ENCODE measurements around the gene ADPRHL1. TPM values are rescaled to one million over a fixed set of nuclear protein-coding genes. Genes with fewer than 3 reads are reported as not detected.
"Not testable (repeated sequence)": the region's sequence is repeated elsewhere in the genome, so short reads cannot be mapped to it uniquely, and the experiment has no call there.

The ADPRHL1 gene
- total RNA-seq, 1 donor from 2014 or later: 1.5 TPM

DNA sequence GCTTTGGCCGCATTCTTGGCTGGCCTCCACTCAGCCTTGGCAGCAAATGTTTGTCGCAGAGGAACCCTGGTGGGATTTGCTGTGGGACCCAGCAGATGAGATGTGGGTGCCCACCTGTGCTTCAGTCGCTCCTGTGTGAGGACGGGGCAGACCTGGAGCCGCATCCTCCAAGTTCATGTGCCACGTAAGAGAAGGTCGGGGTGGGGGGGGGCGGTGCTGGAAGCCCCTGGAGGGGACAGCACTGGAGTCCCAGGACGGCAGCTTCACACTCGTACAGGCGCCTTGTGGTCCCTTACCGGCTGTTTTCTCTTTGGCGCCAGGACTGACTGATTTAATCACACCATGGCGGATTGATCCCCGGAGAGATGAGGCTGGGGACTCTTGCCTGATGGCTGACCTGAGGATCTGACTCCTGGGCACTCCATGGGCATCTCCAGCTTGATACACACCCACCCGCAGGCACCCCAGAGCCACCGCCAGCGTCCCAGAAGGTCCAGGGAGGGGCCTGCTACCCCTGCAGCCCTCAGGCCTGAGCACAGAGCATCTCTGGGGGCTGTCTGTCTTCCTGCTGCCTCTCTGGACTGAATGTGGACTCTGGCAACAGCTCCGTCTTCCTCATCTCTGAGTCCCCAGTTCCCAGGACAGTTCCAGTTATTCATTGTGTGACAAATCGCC is 79.3 kb downstream of the ADPRHL1 start:
- intact Hi-C loops (cut with micrococcal nuclease): no loop called here

DNA sequence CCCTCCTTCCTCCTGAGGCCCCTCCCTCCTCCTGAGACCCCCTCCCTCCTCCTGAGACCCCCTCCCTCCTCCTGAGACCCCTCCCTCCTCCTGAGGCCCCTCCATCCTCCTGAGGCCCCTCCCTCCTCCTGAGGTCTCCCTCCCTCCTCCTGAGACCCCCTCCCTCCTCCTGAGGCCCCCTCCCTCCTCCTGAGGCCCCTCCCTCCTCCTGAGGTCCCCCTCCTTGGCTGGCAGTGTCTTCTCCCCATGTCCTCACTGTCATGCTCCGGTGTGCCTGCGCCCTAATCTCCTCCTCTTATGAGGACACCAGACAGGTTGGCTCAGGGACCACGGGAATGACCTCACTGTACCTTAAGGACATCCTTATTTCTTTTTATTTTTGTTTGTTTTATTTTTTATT is 81.6 kb downstream of the ADPRHL1 start:
- intact Hi-C loops (cut with micrococcal nuclease): not testable (repeated sequence)

DNA sequence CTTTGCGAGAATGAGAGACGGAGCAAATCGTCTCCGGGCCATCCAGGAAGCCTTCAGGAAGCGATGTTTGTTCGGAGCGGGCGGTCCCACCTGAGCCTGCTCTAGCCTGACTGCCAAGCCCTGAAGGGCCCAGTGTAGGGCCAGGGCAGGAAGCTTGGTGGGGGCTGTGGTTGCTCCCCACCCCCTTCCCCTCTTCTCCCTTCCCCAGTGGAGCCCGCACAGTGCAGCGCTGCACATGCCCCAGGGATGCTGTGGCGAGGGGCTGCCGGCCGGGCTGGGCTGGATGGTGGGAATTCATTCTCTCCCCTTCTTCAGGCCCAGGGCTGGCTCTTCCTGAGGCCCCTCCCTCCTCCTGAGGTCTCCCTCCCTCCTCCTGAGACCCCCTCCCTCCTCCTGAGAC is 82.2 kb downstream of the ADPRHL1 start:
- intact Hi-C loops (cut with micrococcal nuclease): no loop called here

DNA sequence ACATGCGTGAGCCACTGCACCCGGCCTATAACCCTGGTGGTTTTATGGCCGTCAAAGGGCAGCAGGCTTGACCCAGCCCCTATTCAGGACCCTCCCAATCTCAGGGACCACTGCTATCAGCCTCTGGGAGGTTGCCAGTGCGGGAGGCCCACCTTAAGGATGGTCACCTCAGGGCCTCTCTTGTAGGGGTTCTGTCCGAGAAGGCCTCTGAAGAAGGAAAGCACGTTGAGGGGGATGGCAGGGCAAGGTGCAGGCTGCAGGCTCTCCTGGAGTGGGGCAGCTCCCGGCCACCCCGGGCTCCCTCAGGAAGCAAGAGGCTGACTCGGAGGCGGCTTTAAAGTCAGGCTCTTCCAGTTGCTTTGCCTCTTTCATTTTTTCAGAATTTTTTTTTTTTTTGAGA is 83.4 kb downstream of the ADPRHL1 start:
- intact Hi-C loops (cut with micrococcal nuclease): no loop called here

DNA sequence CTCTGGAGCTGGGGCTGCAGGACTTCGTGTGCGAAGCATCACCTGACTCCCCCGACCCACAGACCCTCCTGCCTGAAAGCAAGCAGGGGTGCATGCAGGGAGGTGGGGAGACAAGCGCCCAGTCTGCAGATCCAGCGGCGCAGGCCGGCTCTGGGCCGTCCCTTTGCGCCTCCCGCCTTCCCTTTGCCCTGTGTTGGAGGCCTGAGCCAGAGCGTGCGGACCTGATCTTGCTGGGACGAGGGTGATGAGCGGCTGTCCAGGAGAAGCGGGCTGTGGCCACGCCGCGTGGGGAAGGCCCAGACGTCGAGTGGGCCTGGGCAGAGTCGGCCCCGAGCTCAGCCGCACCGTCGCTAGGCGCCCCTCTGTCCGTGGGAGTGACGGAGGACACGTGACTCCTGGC is 84.1 kb downstream of the ADPRHL1 start:
- intact Hi-C loops (cut with micrococcal nuclease): no loop called here

DNA sequence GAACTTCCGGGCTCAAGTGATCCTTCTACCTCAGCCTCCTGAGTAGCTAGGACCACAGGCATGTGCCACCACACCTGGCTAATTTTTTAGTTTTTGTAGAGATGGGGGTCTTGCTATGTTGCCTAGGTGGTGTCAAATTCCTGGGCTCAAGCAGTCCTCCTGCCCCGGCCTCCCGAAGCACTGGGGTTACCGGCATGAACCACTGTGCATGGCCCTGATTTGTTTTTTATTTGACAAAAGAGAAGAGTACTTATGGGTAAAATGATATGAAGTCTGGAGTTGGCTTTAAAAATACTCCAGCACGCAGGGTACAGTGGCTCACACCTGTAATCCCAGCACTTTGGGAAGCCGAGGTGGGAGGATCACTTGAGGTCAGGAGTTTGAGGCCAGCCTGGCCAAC is 84.9 kb downstream of the ADPRHL1 start:
- intact Hi-C loops (cut with micrococcal nuclease): not testable (repeated sequence)

DNA sequence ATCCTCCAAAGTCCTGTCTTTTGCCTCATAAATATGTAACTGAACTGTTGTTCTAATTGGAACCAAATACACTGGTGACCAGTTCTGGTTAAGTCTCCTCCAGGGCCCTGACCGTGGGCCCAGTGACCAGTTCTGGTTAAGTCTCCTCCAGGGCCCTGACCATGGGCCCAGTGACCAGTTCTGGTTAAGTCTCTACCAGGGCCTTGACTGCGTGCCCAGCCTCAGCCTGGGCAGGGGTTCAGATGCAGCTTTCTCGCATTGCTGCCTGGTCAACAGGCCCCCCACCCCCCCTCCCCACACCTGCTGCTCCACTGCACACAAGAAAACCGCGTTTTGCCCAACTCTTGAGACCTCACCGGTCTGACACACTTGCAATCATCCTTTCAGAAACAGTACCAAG is 85.5 kb downstream of the ADPRHL1 start:
- intact Hi-C loops (cut with micrococcal nuclease): no loop called here

DNA sequence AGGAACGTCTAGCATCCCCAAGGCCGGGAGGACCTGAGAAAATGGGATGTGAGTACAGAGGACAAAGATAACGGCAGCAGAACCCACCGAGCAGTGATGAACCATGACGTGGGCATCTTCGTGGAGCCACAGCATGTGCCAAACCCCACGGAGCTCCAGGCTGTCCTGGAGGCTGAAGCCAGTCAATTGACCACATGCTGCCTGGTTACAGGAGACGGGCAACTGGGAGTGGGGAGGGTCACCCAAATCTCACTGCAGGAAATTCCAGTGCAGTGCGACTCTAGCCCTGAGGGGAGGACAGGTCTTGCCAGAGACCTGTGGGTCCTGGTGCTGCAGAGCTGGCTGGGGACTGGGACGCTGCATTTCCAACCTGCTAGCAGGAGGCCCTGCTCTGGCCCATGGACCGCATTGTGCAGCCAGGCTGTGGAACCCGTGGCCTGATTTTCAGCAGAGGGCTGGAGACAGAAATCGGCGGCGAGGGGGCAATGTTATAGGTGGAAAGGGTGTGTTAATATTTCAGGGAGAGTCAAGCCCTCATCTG is 86.2 kb downstream of the ADPRHL1 start:
- intact Hi-C loops (cut with micrococcal nuclease): no loop called here

DNA sequence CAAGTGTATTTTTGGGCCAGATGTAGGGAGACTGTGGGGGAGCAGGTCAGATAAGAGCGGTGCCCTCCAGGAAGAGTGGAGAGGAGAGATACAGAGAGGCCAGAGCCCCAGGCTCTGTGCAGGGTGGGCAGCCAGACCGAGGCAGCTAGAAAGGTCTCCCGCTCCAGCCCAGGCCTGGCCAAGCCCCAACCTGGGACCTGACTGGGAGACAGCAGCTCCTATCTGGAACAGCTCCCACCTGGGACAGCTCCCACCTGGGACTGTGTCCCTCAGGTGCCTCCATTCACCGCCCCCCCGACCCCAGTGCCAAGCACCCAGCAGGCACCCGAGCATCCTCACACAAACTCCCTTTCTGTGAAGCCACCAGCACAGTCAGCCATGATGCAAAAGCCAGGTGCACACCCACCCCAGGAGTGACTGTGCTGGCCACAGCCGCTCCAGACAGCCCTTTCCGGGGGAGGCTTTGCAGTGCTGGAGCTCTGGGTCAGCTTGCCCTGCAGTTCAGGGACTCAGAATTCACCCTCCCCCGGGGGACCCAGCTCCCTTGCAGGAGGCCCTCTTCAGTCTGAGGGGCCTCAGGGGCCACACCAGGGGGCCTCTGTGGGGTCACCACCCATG is 87.2 kb downstream of the ADPRHL1 start:
- intact Hi-C loops (cut with micrococcal nuclease): no loop called here

DNA sequence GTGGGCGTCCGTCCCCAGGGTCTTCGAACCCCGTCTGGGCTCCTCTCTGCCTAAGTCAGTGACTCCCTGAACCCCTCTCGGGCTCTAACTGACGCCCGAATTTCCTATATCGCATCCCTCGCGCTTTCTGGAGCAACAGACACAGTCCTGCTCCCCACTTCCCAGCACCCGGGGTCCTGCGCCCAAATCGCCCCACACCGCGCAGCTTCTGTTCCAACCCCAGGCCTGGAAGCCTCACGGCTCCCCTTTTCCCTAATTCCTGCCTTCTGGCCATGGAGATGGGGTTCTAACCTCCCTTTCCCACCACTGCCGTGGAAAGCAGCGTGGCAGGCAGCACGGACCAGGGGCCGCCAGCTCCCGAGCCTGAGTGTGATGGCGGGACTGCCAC is 87.7 kb downstream of the ADPRHL1 start:
- intact Hi-C loops (cut with micrococcal nuclease): no loop called here

DNA sequence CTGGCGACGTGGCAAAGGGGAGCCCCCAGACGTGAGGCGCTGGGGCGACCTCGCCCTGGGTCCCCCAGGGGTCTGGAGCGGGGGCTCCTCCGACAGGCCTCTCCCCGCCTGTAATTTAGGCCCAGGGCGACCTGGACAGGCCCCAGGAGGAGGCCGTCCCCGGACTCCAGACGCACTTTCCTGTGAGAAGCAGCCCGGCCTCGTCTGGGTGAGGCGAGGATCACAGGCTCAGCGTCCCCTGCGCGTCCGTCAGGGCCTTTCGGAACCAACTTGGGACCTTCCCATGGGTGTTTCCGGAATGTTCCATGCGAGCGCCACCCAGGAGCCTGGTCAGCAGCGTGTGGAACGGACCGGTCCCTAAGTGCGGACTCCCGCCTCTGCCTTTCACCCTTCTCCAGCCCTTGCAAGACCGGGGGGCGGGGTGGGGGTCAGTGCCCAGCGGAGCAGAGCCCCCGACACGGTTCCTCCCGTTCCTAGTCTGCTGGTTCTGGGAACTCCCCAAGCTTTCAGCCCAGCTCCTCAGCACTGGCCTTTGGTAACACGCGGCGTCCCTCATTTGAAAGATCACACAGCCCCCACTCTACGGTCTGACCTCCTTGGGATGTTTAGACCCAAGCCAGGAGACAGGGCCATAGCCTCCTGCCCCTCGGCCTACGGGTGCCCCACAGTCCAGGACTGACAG is 88.2 kb downstream of the ADPRHL1 start:
- intact Hi-C loops (cut with micrococcal nuclease): loop anchor here (5.0 kb wide), 1 partner anchor 68 kb away; the partner anchor contains the start of gene LAMP1

DNA sequence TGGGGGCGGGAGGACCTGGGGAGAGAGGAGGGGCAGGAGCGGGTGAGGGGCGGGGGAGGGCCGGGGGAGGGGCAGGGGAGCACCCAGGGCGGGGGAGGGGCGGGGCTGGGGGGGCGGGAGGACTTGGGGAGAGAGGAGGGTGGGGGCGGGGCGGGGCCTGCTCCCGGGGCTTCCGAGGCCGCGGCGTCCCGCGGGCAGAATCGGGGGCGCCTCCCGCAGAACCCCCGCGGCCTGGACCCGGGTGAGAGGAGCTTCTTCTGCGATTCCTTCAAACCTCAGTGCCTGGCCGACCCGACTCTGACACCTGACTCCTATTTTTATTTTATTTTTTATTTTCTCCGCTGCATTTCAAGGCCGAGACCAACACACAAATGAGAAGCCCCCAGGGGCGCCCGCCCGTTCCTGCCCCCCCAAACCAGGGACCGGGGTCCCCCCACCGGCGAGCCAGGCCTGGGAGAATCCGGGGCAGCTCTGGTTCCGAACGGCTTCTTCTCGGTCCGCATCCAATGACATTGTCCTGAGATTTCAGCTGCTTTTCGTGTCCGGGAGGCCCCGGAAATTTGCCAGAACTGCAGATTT is 88.9 kb downstream of the ADPRHL1 start:
- intact Hi-C loops (cut with micrococcal nuclease): loop anchor here (5.0 kb wide), 1 partner anchor 67 kb away; the partner anchor contains the start of gene LAMP1

DNA sequence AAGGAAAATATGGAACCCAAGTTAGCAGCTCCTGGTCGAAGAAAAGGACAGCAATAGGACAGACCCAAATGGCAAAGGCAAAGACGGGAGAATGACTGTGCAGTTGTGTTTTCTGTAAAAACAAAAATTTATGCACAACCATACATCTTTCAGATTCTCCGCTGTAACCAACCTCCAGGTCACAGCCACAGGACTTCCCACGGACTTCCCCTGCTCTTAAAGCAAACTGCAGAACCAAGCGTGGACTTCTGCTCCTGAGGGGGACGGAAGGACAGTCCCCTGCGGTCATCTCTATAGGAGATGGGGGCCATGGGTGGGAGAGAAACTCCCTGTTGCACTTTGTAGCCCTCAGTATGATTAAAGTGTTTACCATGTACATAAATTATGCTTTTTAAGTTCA is 91.9 kb downstream of the ADPRHL1 start:
- intact Hi-C loops (cut with micrococcal nuclease): loop anchor here (5.0 kb wide), 1 partner anchor 64 kb away; the partner anchor contains the start of gene LAMP1

DNA sequence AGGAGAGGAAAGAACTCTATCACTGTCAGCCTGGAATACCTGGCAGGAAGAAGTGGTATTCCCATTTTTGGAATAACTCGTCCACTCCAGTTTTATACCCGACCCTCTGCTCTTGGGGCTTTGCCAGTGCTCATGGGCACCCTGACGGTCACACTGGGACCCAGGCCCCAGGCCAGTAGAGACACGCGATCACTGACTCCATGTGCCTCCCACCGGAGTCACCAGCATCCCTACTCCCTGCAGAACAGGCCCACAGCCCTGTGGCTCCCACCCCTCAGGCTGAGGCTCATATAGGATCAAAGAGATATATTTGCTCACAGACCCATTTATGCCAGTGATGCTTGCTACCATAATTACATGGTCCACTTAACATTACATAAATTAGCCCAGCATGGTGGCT is 92.8 kb downstream of the ADPRHL1 start:
- intact Hi-C loops (cut with micrococcal nuclease): loop anchor here (5.0 kb wide), 1 partner anchor 63 kb away; the partner anchor contains the start of gene LAMP1

DNA sequence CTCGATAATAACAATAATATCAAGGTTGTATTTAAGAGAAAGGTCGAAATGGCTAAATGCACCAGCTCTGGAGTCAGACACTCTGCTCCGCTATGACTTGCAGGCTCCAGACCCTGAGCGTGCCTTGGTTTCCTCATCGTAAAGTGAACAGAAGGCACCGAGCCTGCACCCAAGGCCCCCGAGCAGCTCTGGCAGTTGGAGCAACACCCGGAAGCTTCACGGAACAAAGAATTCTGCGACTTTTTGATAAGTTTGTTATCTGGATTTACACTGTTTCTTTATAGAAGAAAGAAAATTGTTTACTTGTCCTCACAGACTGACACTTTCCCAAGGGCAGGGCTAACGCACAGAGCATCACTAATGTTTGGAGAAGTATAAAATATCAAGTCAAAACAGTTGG is 93.7 kb downstream of the ADPRHL1 start:
- intact Hi-C loops (cut with micrococcal nuclease): no loop called here

DNA sequence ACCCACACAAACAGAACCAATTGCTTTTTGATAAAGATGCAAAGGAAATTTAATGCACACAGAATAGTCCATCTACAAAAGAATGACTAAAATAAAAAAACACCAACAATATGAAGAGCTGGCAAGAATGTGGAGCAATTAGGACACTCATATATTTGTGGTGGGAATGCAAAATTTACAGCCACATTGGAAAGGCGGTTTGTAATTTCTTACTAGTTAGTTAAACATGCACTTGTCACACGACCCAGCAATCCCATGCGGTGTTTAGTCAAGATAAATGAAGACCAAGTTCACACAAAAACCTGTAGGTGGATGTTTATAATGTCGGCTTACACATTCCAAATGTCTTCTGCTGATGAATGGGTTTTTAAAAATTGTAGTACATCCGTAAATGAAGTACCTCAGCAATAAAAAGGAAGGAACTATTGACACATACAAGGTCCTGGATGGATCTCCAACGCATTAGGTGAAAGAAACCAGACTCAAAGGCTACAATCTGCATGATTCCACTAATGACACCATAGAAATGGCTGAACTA is 94.6 kb downstream of the ADPRHL1 start:
- intact Hi-C loops (cut with micrococcal nuclease): no loop called here

DNA sequence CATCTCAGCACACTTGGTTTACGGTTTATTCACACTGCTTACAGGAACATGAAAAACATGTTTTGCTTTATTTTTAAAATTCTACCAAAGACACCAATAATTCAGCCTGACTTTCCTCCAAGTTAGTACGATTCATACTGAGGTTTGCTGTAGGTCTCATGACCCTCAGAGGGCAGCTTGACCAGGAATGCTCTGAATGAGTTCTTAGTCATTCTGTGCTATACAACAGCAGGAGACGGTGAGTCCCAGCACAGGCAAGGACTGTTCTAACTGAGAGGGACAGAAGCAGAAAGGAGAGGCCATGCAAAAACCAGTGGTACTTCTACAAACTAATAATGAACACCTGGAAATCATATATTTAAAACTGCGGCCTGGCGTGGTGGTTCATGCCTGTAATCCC is 95.8 kb downstream of the ADPRHL1 start:
- intact Hi-C loops (cut with micrococcal nuclease): no loop called here

DNA sequence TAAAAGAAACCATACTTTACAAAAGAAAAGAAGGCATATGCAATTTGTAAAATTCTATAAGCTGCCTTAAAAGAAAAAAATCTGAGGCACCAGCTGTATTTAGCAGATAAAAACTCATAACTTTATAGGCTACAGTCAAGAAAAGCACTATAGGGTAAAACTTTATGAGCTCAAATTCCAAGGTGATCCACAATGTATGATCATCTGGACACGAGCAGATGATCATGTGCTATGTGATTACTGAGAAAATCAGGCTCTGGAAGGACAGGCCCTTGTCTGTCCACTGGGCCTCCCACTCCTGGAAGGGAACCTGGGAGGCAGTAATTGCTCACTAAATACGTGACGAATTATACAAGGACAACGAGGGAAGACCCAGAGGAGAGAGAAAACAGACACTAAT is 96.7 kb downstream of the ADPRHL1 start:
- intact Hi-C loops (cut with micrococcal nuclease): no loop called here

DNA sequence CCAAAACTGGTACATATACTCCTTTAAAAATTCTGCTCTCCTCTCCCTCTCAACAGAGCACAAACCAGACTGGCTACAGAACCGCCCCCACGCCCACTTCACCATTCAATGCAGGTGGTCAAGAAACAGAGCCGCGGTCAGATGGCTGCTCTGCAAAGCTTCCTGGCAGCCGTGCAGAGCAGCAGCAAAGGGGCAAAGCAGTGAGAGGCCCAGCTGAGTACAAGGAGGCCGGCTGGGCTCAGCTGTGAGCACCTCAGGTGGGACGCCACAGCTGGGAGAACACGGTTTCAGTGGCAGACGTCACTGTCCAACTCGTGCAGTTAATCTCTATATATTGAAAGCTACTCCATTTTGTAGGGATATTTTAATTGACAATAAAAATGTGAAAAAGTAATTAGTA is 97.7 kb downstream of the ADPRHL1 start:
- intact Hi-C loops (cut with micrococcal nuclease): no loop called here

DNA sequence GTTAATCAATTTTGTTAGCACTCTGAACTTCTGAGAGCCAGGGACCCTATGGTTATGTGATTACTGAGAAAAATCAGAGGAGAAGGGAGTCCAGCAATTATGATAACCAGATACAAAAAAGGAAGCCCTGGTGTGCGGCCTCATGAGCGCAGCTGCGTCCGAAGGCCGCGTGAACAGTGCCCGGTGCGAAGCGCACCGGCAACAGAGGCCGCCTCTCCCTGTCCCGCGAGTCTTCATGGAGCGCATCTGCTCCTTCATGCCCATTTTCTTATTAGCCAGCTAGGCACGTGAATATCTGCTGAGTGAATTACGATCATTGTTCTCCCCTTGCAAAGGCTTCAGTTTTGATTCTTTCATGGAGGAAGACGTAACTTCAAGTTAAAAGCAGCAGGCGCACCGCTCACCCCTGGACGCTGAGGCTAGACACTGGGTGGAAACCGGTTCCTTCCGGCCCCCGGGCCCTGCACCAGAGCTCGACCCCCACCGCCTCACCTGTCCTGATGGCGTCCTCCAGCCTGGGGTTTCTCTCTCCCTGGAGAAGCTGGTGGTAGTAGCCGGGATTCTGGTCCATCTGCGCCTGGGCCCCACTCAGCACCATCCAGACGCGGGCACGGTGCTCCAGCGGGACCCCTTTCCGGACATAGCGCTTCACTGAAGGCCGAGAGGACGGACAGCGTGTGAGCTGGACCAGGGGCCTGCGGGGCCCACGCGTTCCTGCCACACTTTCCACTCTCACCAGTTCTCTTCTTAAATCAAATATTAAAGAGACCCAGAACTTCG is 98.3 kb downstream of the ADPRHL1 start:
- intact Hi-C loops (cut with micrococcal nuclease): no loop called here

DNA sequence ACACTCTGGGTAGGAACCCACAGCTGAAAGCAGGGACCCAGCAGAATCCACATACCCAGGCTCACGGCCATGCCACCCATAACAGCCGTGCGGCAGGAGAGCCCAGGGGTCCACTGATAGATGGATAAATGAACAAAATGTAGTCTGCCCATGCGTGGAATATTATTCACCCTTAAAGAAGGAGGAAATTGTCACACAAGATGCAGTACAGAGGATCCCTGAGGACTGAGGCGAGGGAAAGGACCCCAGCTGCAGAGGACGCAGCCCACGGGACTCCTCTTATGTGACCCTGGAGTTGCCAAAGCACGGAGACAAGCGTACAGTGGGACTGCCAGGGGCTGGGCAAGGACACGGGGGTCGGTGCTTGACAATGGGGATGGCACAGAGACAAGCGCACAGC is 100.0 kb downstream of the ADPRHL1 start:
- intact Hi-C loops (cut with micrococcal nuclease): no loop called here

All from T-helper 1 cell treated with Interleukin-12 subunit alpha and Interleukin-12 subunit beta and Interleukin-4 antibody, amounts not matched to agents 30 ng/mL and 1 ng/mL, for 36 hours (primary cell).